ENCODE measurements around the gene SEC22A.

SEC22A gene

GRCh38 chr3:123267821-123268220, 66.1 kb downstream of the SEC22A start:
- no peak for DNase-seq (ENCODE audit: low spot score)

GRCh38 chr3:123270818-123271217, 69.1 kb downstream of the SEC22A start:
- DNase-seq (ENCODE audit: low spot score), result no peak

DNA sequence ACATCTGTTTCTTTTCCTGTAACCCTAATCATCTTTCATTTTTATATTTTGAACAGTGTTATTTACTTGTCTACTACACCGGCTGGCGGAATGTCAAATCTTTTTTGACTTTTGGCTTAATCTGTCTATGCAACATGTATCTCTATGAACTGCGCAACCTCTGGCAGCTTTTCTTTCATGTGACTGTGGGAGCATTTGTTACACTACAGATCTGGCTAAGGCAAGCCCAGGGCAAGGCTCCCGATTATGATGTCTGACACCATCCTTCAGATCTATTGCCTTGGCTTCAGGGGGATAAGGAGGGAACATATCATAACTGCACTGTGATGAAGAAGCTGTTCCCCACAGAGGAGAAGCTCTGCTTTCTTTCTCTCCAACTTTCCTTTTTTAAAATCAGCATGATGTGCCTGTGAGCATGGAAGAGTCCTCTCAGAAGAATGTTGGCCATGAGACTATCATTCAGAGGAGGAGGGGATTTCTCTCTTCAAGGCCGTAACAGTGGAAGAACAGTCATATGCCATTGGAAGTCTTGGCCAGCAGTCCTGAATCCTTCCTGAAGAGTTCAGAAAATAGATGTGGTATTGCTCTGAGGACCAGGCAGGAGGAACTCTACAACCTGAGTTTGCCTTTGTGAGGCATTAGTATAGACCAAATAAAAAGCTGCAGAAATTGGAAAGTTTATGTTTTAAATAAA, 69.9 kb downstream of the SEC22A start:
- no peak for DNase-seq (ENCODE audit: low spot score)

- DNase-seq (ENCODE audit: low spot score), result no peak
Measured at GRCh38 chr3:123272547-123272946, 70.8 kb downstream of the SEC22A start.

- no peak for DNase-seq (ENCODE audit: low spot score)
Measured at GRCh38 chr3:123275691-123276090, 73.9 kb downstream of the SEC22A start.

DNA sequence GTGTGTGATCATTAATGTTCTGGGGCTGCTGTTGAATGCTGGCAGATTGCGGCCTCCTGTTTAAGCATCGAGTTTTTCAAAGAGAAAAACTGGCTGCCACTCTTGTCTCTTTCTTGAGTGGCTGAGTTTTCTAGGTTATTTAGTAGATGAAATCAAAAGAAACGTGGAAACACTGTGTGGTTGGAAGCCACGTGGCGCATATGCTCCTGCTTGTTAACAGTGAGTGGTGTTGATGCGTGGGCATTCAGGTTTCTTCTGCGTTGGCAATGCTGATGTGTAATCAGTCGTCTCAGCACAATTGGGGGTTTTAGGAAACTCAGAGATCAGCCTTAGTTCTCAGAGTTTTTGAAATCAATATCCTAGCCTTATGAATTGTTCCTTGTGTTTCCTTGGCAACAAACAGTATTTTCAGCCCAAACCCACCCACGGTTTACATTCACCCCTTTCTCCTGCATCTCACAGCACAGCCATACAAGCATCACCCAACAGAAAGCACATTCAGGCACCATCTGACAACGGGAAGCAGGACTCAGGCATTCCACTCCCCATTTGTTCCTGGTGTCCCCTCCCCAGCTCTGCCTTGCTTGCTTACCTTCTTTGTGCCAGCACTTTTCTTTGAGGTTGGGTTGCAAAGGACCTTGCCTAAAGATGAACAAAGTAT, 74.7 kb downstream of the SEC22A start:
- DNase-seq (ENCODE audit: low spot score), result no peak

DNA sequence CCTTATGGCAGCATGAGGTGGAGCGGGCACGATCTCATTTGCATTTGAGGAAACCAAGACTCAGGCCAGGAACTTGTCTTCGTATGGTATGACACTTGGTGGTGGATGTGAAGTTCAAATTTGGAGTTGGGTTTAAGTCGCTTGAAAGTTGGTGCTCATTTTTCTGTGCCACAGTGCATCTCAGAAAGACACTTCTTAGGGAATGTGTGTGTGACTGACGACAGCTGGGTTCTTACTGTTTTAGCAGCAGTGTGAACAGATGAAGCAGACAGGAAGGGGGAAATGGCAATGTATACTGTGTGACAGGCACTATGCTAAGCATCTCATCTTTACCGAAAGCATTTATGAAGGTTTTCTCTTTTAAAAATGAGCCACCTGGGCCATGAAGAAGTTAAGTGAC, 75.4 kb downstream of the SEC22A start:
- no peak for DNase-seq (ENCODE audit: low spot score)

- DNase-seq (ENCODE audit: low spot score), result no peak
Measured at GRCh38 chr3:123278446-123278845, 76.7 kb downstream of the SEC22A start.

DNA sequence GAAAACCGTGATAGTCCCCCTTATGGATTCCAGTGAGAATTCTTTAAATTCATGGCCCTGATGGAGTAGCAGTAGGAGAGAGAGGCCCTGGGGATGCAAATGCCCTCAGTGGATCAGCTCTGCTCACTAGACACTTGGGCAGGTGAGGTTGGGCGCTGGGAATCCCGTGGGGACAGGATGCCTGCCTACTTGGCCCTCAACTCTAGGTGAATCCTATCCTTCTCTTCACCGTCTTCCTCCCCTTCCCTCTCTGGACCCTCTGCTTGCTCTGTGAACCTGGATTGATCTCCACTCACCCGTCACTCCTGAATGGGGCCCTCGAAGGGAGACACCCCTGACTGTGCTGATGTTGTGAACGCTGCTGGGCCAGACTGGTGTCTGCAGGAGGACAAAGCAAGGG, 77.4 kb downstream of the SEC22A start:
- no peak for DNase-seq (ENCODE audit: low spot score)

- no peak for DNase-seq (ENCODE audit: low spot score)
Measured at GRCh38 chr3:123281406-123281805, 79.7 kb downstream of the SEC22A start.

- no peak for DNase-seq (ENCODE audit: low spot score)
Measured at GRCh38 chr3:123281929-123282328, 80.2 kb downstream of the SEC22A start.

DNA sequence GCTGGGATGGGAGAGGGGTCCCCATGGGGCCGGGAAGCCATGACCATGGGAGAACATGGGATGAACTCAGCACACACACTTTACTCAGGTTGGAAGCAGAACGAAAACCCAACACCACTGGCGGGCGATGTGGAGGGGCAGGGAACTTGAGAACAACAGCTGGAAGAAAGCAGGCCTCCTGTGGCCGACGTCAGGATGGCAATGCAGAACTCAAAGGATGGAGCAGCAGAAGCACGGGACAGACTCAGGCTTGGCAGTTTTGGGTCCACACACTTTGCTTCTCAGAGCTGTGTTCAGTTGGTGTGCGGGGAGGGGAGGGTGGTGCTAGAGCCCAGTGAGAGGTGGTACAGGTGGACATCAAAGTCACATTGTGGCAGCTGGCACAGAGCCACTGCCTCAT, 80.7 kb downstream of the SEC22A start:
- no peak for DNase-seq (ENCODE audit: low spot score)

GRCh38 chr3:123283074-123283473, 81.3 kb downstream of the SEC22A start:
- peak; percentile 63 for DNase-seq (ENCODE audit: low spot score)

GRCh38 chr3:123283657-123284398, 82.1 kb downstream of the SEC22A start:
- DNase-seq (ENCODE audit: low spot score), result no peak

- DNase-seq (ENCODE audit: low spot score), result no peak
Measured at GRCh38 chr3:123284399-123285010, 82.8 kb downstream of the SEC22A start.

- no peak for DNase-seq (ENCODE audit: low spot score)
Measured at GRCh38 chr3:123285066-123285465, 83.3 kb downstream of the SEC22A start.

DNA sequence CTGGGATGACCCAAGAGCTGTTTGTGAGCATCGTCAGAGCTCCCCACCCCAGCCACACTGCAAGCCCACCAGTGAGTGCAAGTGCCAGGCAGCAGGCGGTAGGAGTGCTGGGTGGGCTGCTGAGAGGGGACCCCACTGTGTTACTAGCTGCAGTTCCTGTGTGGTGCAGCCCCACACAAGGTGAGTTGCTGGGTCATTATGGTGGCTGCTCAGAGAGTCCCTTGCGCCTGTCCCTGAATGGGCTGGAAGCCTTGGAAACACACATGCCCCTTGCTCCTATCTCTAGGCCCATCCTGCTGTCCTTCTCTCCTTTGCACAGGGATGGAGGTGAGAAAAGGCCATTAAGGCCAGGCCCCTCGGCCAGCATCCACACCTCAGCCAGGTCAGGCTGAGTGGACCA, 83.7 kb downstream of the SEC22A start:
- DNase-seq (ENCODE audit: low spot score), result no peak

DNA sequence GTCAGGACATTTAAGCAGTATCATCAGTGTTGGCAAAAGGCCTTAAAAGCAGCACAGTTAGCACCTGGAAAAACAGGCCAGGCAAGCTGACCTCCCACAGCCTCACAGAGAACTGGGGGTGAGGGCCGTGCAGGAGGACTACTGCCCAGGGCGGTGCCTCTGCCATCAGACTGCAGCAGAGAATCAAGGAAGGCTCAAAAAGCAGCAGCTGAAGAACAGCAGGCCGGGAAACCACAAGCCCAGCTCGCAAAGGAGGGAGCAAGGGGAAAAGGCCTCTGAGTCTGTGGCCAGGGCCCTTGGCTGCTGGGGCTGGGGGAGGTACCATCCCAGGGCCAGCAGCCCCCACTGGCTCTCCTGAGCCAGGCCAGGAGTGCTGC, 84.2 kb downstream of the SEC22A start:
- DNase-seq (ENCODE audit: low spot score), result no peak

DNA sequence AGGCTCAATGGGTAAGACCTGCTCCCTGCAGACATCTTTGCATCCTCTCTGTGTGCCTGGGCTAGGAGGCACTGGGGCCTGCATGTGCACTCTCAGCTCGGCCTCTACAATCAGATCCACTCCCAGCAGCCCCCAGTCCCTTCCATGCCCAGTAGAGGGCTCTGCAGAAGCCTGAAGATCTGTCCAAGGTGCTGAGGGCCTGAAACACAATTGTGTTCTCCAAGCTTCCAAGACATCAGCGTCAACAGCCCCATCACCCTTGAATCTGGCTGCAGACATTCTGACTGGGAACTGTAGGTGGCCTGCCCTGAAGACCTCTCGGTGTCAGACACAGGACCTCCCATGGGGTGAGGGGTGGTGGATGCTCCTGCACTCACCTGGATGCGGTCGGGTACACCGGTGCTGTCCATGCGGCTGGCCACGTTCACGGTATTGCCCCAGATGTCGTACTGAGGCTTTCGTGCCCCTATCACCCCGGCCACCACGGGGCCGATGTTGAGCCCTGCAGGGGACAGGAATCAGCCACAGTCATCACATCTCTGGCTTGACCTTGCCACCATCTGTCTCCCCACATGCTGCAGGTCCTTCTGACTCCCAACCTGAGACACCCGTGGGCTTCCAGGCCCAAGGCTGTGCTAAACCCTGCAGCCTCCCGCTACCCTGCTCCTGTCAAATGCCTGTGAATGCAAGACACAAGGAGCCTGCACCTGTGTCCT, 84.7 kb downstream of the SEC22A start:
- peak; percentile 50 for DNase-seq (ENCODE audit: low spot score)

DNA sequence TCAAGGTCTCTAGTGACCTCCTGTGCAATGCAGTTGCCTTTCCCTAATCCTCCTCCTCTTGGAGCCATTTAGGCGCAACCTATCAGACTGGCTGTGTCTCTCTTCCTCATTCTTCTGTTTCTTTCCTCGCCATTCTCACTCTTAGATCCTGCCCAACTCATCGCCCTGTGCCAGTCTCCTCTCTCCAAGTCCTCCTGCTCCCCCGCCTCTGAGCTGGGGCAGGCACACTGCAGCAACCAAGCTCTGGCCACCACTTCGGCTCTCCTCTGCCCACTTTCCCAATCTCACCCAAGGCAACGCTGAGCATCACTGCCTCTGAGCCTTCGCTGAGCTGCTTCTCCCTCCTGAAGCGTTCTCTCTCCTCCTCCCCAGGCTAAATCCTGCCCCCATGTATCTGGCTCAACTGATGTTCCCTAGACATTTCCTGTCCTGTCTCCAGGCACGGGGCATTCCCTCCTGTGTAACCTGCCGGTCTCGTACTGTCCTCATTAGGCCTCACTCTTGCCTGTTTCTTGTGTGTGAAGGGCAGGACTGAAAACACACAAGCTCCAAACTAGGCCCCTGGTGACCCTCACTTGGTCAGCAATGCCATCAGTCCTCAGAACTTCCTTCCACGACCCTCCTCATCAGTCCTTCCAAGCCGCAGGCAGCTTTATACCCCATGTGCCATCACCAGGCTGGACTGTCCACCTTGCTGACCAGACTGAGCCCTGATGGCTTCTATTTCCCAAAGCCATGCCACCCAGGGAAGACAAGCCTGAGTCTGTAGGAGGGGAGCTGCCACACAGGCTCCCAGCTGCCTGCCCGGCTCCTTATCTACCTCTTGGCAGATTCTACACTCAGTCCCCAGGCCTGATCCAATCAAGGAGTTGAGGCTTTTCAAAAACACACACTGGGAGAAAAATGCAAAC, 85.6 kb downstream of the SEC22A start:
- no peak for DNase-seq (ENCODE audit: low spot score)

DNA sequence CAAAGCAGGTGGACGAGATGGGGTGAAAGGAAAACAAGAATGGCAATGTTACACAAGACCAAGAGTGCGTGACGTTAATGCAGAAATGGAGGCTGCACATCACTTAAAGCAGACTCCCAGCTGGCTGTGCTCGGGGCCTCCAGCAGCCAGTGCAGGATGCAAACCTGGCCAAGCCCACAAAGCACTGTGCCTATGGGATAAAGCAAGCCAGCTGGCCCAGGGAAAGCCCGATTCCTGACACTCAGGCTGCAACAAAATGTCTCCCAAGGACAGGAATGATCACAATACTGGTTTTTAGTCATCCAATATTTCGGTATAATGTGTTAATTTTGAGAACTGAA, 86.2 kb downstream of the SEC22A start:
- DNase-seq (ENCODE audit: low spot score), result no peak

Measured in SW480 (cell line).